Erythroblast (primary cell): ENCODE measurements around the gene XDH.

Experiments
- GATA1 ChIP-seq: IDR thresholded peaks from 2 replicates; pipeline ENCODE4 v1.6.1; 2011; ENCODE audit warnings: low read depth, mild to moderate bottlenecking, control low read depth, low read length, moderate library complexity
- POLR2A ChIP-seq: IDR thresholded peaks from 2 replicates; pipeline ENCODE4 v1.6.1; 2011; ENCODE audit warnings: mild to moderate bottlenecking, low read length

DNA sequence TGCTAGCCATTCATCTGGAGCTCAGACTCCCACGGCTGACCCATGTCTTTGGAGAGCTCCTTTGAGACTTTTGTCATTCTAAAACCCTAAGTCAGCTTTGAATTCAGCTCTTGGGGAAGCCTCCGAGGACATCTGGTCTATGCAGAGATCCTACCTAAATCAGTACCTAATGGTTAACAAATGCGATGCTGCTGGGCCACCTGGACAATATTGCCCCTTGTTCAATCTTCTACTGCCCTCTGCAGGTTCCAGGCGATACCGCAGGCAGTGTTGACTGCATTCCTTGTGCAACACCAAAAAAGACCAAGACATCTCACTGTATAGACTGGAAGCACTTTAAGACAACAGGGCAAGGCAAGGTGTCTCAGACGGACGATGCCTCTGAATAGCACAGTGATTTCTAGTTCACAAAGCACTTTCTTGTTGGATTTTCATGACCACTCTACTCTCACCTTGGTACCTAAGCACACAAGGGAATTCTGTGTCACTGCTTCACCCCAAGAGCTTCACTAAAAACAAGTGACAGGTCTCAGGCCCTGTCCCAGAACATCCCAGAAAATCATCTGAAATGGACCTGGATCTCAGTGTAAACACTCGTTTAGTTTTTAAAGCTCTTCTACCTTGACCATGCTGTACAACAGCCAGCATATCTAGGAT, 80.9 kb downstream of the XDH start:
- TF ChIP-seq POLR2A = no peak
- TF ChIP-seq GATA1 = no peak
